Smooth muscle cell (in vitro differentiated cells): ENCODE results near the gene PRXL2B. TPM values are rescaled to one million over a fixed set of nuclear protein-coding genes. Genes with fewer than 3 reads are reported as not detected.
A peak's percentile ranks its signal among the peaks of the same experiment; 100 is the strongest.

Source experiments
- DNase-seq: peaks from one replicate; lab custom pipeline; 2025; ENCODE audit not compliant: unreplicated experiment; lab: John Stamatoyannopoulos, UW
- H2AFZ ChIP-seq: fragments of 200-600 bp; sonication (generic); 2 replicates; pipeline ENCODE4 v1.6.0; 2016; ENCODE audit warnings: antibody characterized with exemption, low read depth, mild to moderate bottlenecking
- H3F3A ChIP-seq: fragments of 200-600 bp; sonication (generic); 2 replicates; pipeline ENCODE4 v1.6.0; 2017; ENCODE audit warnings: antibody characterized with exemption, low read depth
- H3K27ac ChIP-seq: fragments of 200-600 bp; sonication (generic); 2 replicates; pipeline ENCODE4 v1.5.1; 2016; ENCODE audit warnings: low read depth, mild to moderate bottlenecking
- H3K27me3 ChIP-seq: fragments of 200-600 bp; sonication (generic); 2 replicates; pipeline ENCODE4 v1.6.1; 2016; ENCODE audit warnings: low read depth, mild to moderate bottlenecking
- H3K36me3 ChIP-seq: fragments of 200-600 bp; sonication (generic); 2 replicates; pipeline ENCODE4 v1.5.1; 2016; ENCODE audit warnings: low read depth
- H3K4me1 ChIP-seq: fragments of 200-600 bp; sonication (generic); 2 replicates; pipeline ENCODE4 v1.5.1; 2016; ENCODE audit warnings: low read depth
- H3K4me2 ChIP-seq: fragments of 200-600 bp; sonication (generic); 2 replicates; pipeline ENCODE4 v1.6.0; 2016; ENCODE audit warnings: mild to moderate bottlenecking
- H3K4me3 ChIP-seq: fragments of 200-600 bp; sonication (generic); 2 replicates; pipeline ENCODE4 v1.5.1; 2016; ENCODE audit warnings: mild to moderate bottlenecking
- H3K79me2 ChIP-seq: fragments of 200-600 bp; sonication (generic); 2 replicates; pipeline ENCODE4 v1.6.0; 2016; ENCODE audit warnings: low read depth, mild to moderate bottlenecking
- H3K9ac ChIP-seq: fragments of 200-600 bp; sonication (generic); 2 replicates; pipeline ENCODE4 v1.6.0; 2016; ENCODE audit warnings: low read depth
- H3K9me3 ChIP-seq: fragments of 200-600 bp; sonication (generic); replicated peaks from 2 replicates; pipeline ENCODE4 v1.5.1; 2016; ENCODE audit warnings: low read depth
- H4K20me1 ChIP-seq: fragments of 200-600 bp; sonication (generic); 2 replicates; pipeline ENCODE4 v1.6.0; 2016; ENCODE audit warnings: low read depth
- WGBS: methylation state at CpG from one replicate; pipeline ENCODE4 v1.1.7; 2016; ENCODE audit warnings: low lambda C conversion rate; 5-methylcytosine and 5-hydroxymethylcytosine counted together
- polyA plus RNA-seq: library from polyadenylated mRNA; unstranded; fragments of >200 nt; fragmentation: Nextera tagmentation; extraction: Ambion mirVana; gene quantifications from 2 replicates; pipeline ENCODE4 v1.2.1, GENCODE V29; 2016
- total RNA-seq: library from RNA; depleted of rRNA; stranded (reverse); fragments of >200 nt; gene quantifications from 2 replicates; pipeline ENCODE4 v1.2.3, GENCODE V29; 2014
- TF ChIP-seq, protein P1 (sequence below): fragments of 200-600 bp; sonication (generic); IDR thresholded peaks from 2 replicates; pipeline ENCODE4 v1.5.1; 2017; ENCODE audit warnings: borderline replicate concordance, mild to moderate bottlenecking, antibody characterized with exemption; ENCODE audit not compliant: insufficient read depth, poor library complexity, severe bottlenecking

Gene PRXL2B
- total RNA-seq = 16.1 and 27.4 TPM in 2 replicates
- 18.4 and 26.6 TPM in 2 replicates for polyA plus RNA-seq

DNA sequence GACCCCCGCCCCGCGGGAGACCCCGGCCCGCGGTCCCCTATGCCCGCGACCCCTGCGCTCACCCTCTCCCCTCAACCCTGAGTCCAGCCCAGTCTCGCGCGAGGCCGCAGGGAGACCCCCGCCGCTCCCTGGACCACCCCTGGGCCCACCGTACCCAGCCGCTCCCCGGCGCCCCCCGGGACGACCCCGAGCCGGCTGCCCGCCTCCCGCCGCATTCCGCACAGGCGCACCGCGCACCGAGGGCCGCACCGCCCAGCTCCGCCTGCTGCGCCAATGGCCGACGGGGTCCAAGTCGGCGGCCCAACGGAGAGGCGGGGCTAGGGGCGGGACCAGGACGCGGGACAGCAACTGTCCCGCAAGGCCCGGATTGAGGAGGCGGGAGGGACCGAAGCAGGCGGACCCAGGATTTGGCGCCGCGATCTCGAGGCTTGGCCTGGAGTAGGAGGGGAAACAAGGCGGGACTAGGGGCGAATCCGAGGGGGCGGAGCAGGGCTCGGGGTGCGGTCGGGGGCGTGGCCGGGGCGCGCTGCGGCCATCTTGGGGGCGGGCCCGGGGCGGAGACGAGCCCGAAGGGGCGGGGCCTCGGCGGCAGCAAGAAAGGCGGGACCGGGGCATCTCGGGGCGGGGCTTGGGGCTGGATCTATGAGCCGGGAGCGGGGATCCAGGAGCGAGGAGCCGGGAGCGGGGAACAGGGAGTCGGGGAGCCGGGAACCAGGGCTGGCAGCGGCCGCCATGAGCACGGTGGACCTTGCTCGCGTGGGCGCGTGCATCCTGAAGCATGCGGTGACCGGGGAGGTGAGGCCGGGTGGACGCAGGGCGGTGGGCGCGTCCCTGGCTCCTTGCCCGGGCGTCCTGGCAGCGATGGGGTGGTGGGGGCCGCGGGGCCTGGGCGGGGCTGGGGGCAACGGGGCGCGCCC, at the start of gene PRXL2B:
Gene PRXL2B (plus strand): TSS at position 624 of the 917 bp plus-strand sequence. CDS start 109 bp downstream, at position 733.
- Histone ChIP-seq H3K4me1 (peaks cover 14% of the 10 kb centered on the region), H2AFZ (peak within 1 kb of the TSS; percentile 89), H3K27ac (peak within 1 kb of the TSS; percentile 57), H3K36me3 (no peaks in the 10 kb centered on the region), H3F3A (no peaks in the 10 kb centered on the region), H3K27me3 (no peaks in the 10 kb centered on the region), H3K9ac (peak within 1 kb of the TSS; percentile 90), H3K4me3 (peak within 1 kb of the TSS; percentile 86), H3K79me2 (no peaks in the 10 kb centered on the region), H3K4me2 (peak within 1 kb of the TSS; percentile 99), H4K20me1 (no peaks in the 10 kb centered on the region), H3K9me3 (no peaks in the 10 kb centered on the region)
- WGBS = 1% methylated on average over 53 of the region's 107 CpGs
- TF ChIP-seq, protein P1, sequence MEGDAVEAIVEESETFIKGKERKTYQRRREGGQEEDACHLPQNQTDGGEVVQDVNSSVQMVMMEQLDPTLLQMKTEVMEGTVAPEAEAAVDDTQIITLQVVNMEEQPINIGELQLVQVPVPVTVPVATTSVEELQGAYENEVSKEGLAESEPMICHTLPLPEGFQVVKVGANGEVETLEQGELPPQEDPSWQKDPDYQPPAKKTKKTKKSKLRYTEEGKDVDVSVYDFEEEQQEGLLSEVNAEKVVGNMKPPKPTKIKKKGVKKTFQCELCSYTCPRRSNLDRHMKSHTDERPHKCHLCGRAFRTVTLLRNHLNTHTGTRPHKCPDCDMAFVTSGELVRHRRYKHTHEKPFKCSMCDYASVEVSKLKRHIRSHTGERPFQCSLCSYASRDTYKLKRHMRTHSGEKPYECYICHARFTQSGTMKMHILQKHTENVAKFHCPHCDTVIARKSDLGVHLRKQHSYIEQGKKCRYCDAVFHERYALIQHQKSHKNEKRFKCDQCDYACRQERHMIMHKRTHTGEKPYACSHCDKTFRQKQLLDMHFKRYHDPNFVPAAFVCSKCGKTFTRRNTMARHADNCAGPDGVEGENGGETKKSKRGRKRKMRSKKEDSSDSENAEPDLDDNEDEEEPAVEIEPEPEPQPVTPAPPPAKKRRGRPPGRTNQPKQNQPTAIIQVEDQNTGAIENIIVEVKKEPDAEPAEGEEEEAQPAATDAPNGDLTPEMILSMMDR = no peak
- DNase-seq = peak; percentile 98

DNA sequence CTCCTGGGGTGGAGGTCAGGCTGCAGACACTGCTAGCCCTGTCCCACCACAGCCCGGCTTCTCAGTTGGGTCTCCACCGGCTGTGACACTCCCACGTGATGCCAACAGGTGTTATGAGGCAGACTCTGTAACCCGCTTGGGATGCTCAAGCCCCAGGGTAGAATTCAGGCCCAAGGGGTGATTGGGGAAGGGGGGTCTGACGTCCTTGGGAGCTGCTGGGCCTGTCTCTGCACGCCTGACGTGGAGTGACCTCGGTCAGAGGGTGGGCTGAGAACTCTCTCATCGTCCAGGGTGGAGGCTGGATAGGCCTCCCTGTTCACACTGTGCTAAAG, 48.8 kb upstream of the PRXL2B start:
- H3K4me1 ChIP-seq = peaks cover 39% of the 10 kb centered on the region
- H3K27ac ChIP-seq = no peak overlapping the region
- no peak for DNase-seq
- peaks cover 8% of the 10 kb centered on the region for H3K27me3 ChIP-seq
- H3F3A ChIP-seq = no peaks in the 10 kb centered on the region
- 70% methylated on average over 9 of the region's 9 CpGs for WGBS
- no peaks in the 10 kb centered on the region for H4K20me1 ChIP-seq
- no peaks in the 10 kb centered on the region for H3K79me2 ChIP-seq
- H3K4me2 ChIP-seq = no peak overlapping the region
- no peaks in the 10 kb centered on the region for H3K9me3 ChIP-seq
- H3K4me3 ChIP-seq = no peak overlapping the region
- TF ChIP-seq, protein P1 = no peak
- no peak overlapping the region for H3K9ac ChIP-seq
- H3K36me3 ChIP-seq = no peaks in the 10 kb centered on the region
- H2AFZ ChIP-seq = no peak overlapping the region

GRCh38 chr1:2538376-2538775, 48.2 kb upstream of the PRXL2B start:
- no peak for DNase-seq
- WGBS = 76% methylated on average over 4 of the region's 4 CpGs
- Histone ChIP-seq H3K4me1 (peaks cover 39% of the 10 kb centered on the region), H3F3A (no peaks in the 10 kb centered on the region), H3K36me3 (no peaks in the 10 kb centered on the region), H3K27me3 (peaks cover 3% of the 10 kb centered on the region), H3K9ac (no peak overlapping the region), H3K79me2 (no peaks in the 10 kb centered on the region), H3K27ac (no peak overlapping the region), H2AFZ (no peak overlapping the region), H4K20me1 (no peaks in the 10 kb centered on the region), H3K4me3 (no peak overlapping the region), H3K9me3 (no peaks in the 10 kb centered on the region), H3K4me2 (no peak overlapping the region)
- TF ChIP-seq, protein P1 = no peak
